Activated CD4-positive, alpha-beta T cell treated with anti-CD3 and anti-CD28 coated beads for 24 hours (primary cell): ENCODE data around the gene BBS12.
A peak's percentile ranks its signal among the peaks of the same experiment; 100 is the strongest.

Experiments used
- DNase-seq, 2 donors: peaks; one replicate each; pipeline ENCODE4 v3.0.0-alpha.2; 2020; ENCODE audit warnings: low read depth in 2 of 2

The BBS12 gene

GRCh38 chr4:122732329-122733026 is at the start of gene BBS12:
BBS12 (plus strand) TSS chr4:122732704; CDS start chr4:122741893, 9,189 bp downstream.
- DNase-seq = peak; percentile 98 to 99

GRCh38 chr4:122686691-122687090 is 45.8 kb upstream of the BBS12 start:
- DNase-seq = no peak

DNA sequence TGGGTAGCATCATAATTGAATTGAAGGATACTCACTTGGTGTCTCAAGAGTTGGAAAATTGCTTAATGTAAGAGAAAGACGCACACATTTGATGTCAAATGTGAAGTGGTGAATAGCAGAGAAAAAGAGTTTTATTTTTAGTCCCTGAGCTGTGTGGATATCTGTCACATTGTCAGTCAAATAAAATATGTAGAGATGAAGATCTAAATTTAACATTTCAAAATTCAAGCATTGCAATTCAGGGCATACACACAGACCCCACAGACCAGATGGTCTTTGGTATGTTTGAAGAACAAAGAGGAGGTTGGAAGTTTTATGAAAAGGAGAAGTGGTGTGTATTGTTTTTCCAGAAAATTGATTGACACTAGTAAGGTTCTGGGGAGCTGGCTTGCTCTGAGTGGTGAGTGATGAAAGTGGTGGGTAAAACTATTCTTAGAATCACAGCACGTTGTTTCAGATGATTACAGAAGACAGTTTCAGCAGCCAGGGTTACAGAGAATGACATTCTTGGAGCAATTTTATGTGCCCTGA is 44.9 kb upstream of the BBS12 start:
- no peak for DNase-seq

- no peak for DNase-seq
These were observed 43.9 kb upstream of the BBS12 start for GRCh38 chr4:122688529-122689140.

- DNase-seq = no peak
These were observed 42.5 kb upstream of the BBS12 start for GRCh38 chr4:122689972-122690371.

DNA sequence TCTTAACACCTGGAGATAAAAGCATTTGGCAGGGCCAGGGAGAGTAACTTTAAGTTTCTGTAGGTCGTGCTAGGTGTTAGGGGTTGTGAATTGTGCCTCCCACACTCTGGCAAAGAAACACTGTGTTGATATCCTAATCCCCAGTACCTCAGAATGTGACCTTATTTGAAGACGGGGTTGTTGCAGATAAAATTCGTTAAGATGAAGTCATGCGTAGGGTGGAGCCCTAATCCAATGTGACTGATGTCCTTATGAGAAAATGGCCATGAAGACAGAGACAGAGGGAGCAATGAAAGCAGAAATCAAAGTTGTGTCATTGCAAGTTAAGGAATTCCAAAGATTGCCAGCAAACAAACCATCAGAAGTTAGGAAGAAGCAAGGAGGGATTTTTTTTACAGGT is 40.5 kb upstream of the BBS12 start:
- no peak for DNase-seq

GRCh38 chr4:122692641-122693520 is 39.6 kb upstream of the BBS12 start:
- no peak for DNase-seq

GRCh38 chr4:122695226-122695625 is 37.3 kb upstream of the BBS12 start:
- no peak for DNase-seq

DNA sequence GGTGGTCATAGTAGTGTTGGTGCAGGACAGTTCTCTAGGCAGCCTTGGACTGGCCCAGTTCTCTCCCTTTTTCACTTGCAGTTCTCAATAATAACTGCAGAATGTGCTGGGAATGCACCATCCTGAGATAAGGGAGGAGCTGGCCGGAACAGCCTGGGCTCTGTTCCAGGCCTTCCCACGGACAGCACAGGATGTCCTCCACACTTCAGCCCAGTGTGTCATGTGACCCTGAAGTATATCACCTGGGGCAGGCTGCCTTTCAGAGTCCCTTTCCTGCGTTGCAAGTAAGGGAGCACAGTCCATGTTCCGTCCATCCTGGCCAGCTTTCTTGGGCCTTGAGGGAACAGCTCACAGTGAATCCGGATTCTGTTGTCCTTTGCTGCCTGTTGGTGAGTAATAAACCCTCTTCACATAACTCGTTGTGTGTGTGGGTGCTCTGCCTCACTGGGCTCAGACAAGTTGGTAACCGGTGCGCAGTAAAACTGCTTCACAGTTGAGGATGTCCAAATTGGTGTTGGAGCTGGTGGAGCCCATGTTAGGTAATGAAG is 32.3 kb upstream of the BBS12 start:
- DNase-seq = no peak

DNA sequence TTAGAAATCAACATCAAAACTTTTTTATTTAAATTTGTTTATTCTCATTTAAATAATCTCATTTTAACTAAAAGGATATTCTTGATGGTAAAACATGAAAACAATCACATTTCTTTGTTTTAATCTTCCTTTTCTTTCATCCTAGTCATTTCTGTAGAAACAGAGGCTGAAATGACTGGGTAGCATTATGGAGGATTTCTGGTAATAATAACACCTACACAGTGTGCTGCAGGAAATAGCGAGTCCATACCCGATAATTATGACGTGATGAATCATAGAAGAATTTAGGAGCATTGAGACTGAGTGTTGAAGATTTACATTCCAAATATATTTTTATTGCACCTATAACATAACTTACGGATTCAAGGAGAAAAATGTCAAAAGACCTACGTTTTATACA is 31.4 kb upstream of the BBS12 start:
- no peak for DNase-seq

GRCh38 chr4:122701965-122702364 is 30.5 kb upstream of the BBS12 start:
- no peak for DNase-seq

- DNase-seq = no peak
These were observed 29.6 kb upstream of the BBS12 start for GRCh38 chr4:122702939-122703338.

DNA sequence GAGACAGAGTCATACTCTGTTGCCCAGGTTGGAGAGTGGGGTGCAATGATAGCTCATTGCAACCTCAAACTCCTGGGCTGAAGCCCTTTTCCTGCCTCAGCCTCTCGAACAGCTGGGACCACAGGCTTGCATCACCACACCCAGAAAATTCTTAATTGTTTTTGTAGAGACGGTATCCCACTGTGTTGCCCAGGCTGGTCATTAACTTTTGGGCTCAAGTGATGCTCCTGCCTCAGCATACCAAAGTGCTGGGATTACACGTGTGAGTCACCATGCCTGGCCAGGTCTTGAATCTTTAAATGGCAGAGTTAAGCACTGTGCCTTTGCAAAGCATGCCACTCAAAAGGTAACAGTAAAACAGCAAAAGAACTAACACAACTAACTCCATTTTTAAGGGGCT is 28.6 kb upstream of the BBS12 start:
- DNase-seq = no peak

DNA sequence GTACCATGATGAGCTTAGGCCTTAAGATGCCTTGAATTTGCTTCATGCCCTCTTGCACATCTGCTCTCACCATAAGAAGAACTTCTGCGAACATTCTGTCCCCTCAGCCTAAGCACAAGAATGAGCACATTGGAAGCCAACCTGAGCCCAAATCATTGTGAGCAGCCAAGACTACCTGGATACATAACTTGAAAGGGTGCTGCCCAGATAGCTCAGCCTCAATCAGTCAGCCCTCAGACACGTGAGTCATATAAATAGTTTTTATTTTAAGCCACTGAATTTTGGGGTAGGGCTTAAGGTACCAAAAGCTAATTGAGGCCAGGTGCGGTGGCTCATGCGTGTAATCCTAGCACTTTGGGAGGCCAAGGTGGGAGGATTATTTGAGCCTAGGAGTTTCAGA is 27.5 kb upstream of the BBS12 start:
- no peak for DNase-seq

DNA sequence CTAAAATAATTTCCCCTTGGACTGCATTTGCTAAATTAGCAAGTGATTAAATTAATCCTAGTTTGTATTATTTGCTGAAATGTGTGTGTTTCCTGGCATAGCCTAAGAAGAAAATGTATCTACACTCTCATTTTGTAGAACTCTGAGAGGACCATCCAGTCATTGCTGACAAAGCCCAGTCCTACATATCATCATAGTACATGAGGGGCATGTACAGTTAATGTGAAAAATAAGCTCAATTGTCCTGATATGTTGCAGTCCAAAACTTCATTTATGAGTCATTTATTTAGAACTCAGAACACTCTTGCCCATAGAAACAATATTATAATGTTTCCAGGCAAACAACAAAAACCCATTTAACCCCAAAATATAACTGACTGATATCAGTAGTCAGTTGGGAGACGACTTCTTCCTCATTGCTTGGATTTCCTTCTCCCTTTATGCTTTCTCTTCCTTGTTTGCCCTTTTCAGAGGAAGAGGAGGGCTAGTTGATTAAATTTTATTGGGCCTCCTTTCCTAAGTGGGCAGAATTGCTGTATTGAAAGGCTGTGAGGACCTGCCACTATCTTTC is 26.9 kb upstream of the BBS12 start:
- DNase-seq = no peak

DNA sequence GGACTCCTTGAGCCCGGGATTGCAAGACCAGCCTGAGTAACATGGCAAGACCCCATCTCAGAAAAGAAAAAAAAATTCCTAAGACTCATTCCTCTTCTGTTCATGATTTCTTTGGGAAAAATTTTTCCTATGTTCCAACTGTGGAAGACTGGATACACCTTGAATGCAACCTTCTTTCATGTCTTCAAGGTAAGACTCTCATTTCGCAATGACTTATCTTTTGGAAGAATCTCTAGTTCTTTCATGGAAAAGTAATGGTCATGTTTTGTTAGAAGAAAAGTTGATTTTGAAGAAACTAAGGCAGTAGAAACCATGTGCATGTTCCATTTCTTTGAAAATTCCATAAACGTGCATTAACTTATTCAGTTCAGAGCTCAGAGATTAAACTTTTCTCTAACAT is 26.0 kb upstream of the BBS12 start:
- no peak for DNase-seq

DNA sequence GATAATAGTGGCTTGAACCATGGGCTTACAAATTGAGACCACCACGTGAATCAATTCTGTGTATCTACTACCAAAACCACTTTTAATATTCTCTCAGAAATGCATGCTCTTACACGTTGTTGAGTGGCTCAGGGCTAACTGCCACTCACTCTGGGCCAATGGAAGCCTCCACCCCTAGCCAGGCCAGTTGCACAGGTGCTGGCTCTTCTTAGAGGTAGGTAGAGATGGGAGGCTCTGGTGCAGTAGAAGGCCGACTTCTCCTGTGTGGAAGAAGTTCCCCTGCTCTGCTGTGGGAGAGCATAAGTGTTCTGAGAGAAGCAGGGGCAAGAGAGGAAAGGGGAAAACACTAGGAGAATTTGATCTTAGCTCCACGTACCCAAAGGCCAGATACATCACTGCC is 25.0 kb upstream of the BBS12 start:
- no peak for DNase-seq

DNA sequence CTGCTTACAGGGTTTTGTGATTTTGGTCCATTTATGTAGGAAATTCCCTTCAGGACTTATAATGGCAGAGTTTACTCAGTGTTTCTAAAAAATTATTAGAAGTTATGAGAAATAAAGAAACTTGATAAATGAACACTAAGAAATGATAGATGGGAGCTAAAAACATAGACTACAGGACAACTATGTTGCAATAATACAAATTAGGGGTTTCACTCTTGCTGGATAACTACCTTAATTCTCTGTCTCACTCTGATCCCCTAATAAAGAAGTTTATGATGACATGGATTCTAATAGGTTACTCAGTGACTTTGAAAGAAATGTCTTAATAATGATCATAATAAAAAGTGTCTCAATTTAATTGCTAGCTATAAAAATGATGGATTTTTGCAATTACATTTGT is 23.3 kb upstream of the BBS12 start:
- no peak for DNase-seq

- no peak for DNase-seq
These were observed 21.8 kb upstream of the BBS12 start for GRCh38 chr4:122710434-122711308.

DNA sequence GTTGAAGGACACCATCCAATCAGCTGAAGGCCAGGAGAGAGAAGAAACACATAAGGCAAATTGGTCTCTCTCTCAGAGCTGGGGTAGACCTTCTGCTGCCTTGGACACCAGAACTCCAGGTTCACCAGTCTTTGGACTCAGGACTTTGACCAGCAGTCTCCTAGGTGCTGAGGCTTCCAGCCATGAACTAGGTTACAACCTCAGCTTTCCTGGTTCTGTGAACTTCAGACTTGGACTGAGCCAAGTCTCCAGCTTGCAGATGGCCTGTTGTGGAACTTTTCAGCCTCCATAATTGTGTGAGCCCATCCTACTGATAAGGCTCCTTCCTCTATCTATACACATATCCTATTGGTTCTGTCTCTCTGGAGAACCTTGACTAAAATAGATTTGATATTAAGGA is 20.6 kb upstream of the BBS12 start:
- DNase-seq = no peak

DNA sequence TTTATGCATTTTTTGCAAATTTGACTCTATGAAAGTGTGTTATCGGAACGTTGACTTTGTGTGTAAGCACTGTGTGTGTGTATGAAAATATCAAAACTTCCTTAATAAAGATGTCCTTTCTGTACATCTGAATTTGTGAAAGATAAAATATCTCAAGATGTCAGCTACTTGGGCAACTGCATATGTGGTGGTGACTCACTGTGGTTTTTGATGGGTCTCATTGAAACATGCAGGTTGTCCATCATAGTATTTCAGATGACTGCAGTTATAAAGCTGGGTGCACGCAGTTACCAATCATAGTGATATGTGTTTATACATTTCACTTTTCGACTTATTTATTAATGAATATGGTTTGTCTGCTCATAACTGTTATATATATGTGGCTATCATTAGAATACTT is 19.7 kb upstream of the BBS12 start:
- DNase-seq = no peak
